ENCODE data around the gene GSS.

- TF ChIP-seq FOXK2 (IDR thresholded peaks at IDR 0.05) (no peak), SP1 (IDR thresholded peaks at IDR 0.05) (no peak), SUZ12 (IDR thresholded peaks at IDR 0.05) (no peak), FOXM1 (IDR thresholded peaks at IDR 0.05; ENCODE audit: borderline replicate concordance) (no peak), BHLHE40 (IDR thresholded peaks at IDR 0.05; ENCODE audit: borderline replicate concordance) (no peak), NFRKB (IDR thresholded peaks at IDR 0.05) (no peak), TARDBP (IDR thresholded peaks at IDR 0.05) (no peak), FOXA1 (IDR thresholded peaks at IDR 0.05) (no peak), LEF1 (IDR thresholded peaks at IDR 0.05; ENCODE audit: borderline replicate concordance) (no peak), ELF4 (IDR thresholded peaks at IDR 0.05) (no peak), CTBP1 (IDR thresholded peaks at IDR 0.05; ENCODE audit: borderline replicate concordance) (no peak)
Observed at GRCh38 chr20:34942301-34942700, 13.3 kb downstream of the GSS start.
